OCI-LY1 (cell line): Measurements from ENCODE around the gene CDSN.

Experiments used
- H2AFZ ChIP-seq: fragments of 200-600 bp; sonication (generic), shearing (Covaris generic); 2 replicates; pipeline ENCODE4 v1.6.0; 2014; ENCODE audit warnings: antibody characterized with exemption, mild to moderate bottlenecking, low read length
- H3F3A ChIP-seq: fragments of 200-600 bp; sonication (generic), shearing (Covaris generic); 2 replicates; pipeline ENCODE4 v1.6.0; 2014; ENCODE audit warnings: mild to moderate bottlenecking, antibody characterized with exemption, low read length, moderate library complexity; ENCODE audit not compliant: insufficient read depth
- H3K27ac ChIP-seq: fragments of 200-600 bp; sonication (generic); 2 replicates; pipeline ENCODE4 v1.5.1; 2014; ENCODE audit warnings: low read length, mixed run types, mild to moderate bottlenecking, low read depth; ENCODE audit not compliant: poor library complexity, severe bottlenecking
- H3K27me3 ChIP-seq: fragments of 200-600 bp; sonication (generic); 2 replicates; pipeline ENCODE4 v1.6.0; 2014; ENCODE audit warnings: antibody characterized with exemption, mild to moderate bottlenecking, low read length, moderate library complexity; ENCODE audit not compliant: insufficient read depth
- H3K36me3 ChIP-seq: fragments of 200-600 bp; sonication (generic); 2 replicates; pipeline ENCODE4 v1.6.1; 2014; ENCODE audit warnings: mild to moderate bottlenecking, antibody characterized with exemption, low read length, moderate library complexity, mixed read lengths; ENCODE audit not compliant: insufficient read depth
- H3K4me1 ChIP-seq: fragments of 200-600 bp; sonication (generic); 2 replicates; pipeline ENCODE4 v1.5.1; 2014; ENCODE audit warnings: mild to moderate bottlenecking, low read length, moderate library complexity; ENCODE audit not compliant: insufficient read depth, severe bottlenecking
- H3K4me2 ChIP-seq: fragments of 200-600 bp; sonication (generic), shearing (Covaris generic); 2 replicates; pipeline ENCODE4 v1.6.1; 2014; ENCODE audit warnings: low read length
- H3K4me3 ChIP-seq: fragments of 200-600 bp; sonication (generic); 2 replicates; pipeline ENCODE4 v1.5.1; 2014; ENCODE audit warnings: low read length, low read depth, mild to moderate bottlenecking, mixed read lengths; ENCODE audit not compliant: poor library complexity, severe bottlenecking
- H3K79me2 ChIP-seq: fragments of 200-600 bp; shearing (Covaris generic); 2 replicates; pipeline ENCODE4 v1.6.1; 2016; ENCODE audit warnings: mixed run types, low read length, mixed read lengths; ENCODE audit not compliant: insufficient read depth
- H3K9ac ChIP-seq: fragments of 200-600 bp; sonication (generic), shearing (Covaris generic); 2 replicates; pipeline ENCODE4 v1.6.1; 2014; ENCODE audit warnings: mild to moderate bottlenecking, low read length, mixed read lengths
- H3K9me2 ChIP-seq: fragments of 200-600 bp; sonication (generic), shearing (Covaris generic); 2 replicates; pipeline ENCODE4 v1.6.1; 2014; ENCODE audit warnings: low read depth, mild to moderate bottlenecking, low read length, mixed read lengths
- H3K9me3 ChIP-seq: fragments of 200-600 bp; shearing (Covaris generic); 2 replicates; pipeline ENCODE4 v1.6.1; 2014; ENCODE audit warnings: low read length, mixed read lengths
- H4K20me1 ChIP-seq: fragments of 200-600 bp; sonication (generic), shearing (Covaris generic); 2 replicates; pipeline ENCODE4 v1.6.0; 2016; ENCODE audit warnings: mild to moderate bottlenecking, low read length; ENCODE audit not compliant: insufficient read depth
- CTCF ChIP-seq: fragments of 200-600 bp; sonication (generic), shearing (Covaris generic); IDR thresholded peaks from 2 replicates; pipeline ENCODE4 v1.5.1; 2017; ENCODE audit warnings: mild to moderate bottlenecking, antibody characterized with exemption, low read length, moderate library complexity, mixed read lengths
- EZH2 ChIP-seq: fragments of 200-600 bp; sonication (generic), shearing (Covaris generic); IDR thresholded peaks from 2 replicates; pipeline ENCODE4 v1.8.0; 2017; ENCODE audit warnings: borderline replicate concordance, mixed run types, mild to moderate bottlenecking, antibody characterized with exemption, low read length, moderate library complexity, mixed read lengths

CDSN gene

GRCh38 chr6:31162463-31163165 lies 42.4 kb upstream of the CDSN start:
- H3K4me2 ChIP-seq: no peak overlapping the region; the same call in 1 of the 2 replicates

GRCh38 chr6:31161216-31162126 lies 41.2 kb upstream of the CDSN start:
- no peak overlapping the region for H3K27ac ChIP-seq
- no peak overlapping the region; the same call in 1 of the 2 replicates for H3K4me2 ChIP-seq
- H3F3A ChIP-seq: no peaks in the 10 kb centered on the region
- H3K4me1 ChIP-seq: peaks cover 76% of the 10 kb centered on the region
- no peak overlapping the region for H3K9ac ChIP-seq
- H3K27me3 ChIP-seq: no peaks in the 10 kb centered on the region
- no peaks in the 10 kb centered on the region for H4K20me1 ChIP-seq
- H3K9me2 ChIP-seq: no peaks in the 10 kb centered on the region
- peaks cover 6% of the 10 kb centered on the region; the same call in 1 of the 2 replicates for H3K79me2 ChIP-seq
- H3K4me3 ChIP-seq: no peak overlapping the region
- H3K9me3 ChIP-seq: no peaks in the 10 kb centered on the region
- H2AFZ ChIP-seq: no peak overlapping the region
- no peak for TF ChIP-seq EZH2
- no peak for TF ChIP-seq CTCF
- peaks cover 41% of the 10 kb centered on the region for H3K36me3 ChIP-seq

More at GRCh38 chr6:31162463-31163165, 42.4 kb upstream of the CDSN start:
- no peaks in the 10 kb centered on the region for H3K9me2 ChIP-seq
- H4K20me1 ChIP-seq: no peaks in the 10 kb centered on the region
- no peaks in the 10 kb centered on the region for H3K27me3 ChIP-seq
- H3K36me3 ChIP-seq: peaks cover 36% of the 10 kb centered on the region
- no peaks in the 10 kb centered on the region for H3K9me3 ChIP-seq
- H3K27ac ChIP-seq: no peak overlapping the region
- H3K79me2 ChIP-seq: peaks cover 6% of the 10 kb centered on the region; the same call in 1 of the 2 replicates
- no peak overlapping the region for H2AFZ ChIP-seq
- H3K4me1 ChIP-seq: peaks cover 66% of the 10 kb centered on the region
- no peak overlapping the region for H3K9ac ChIP-seq
- no peak overlapping the region for H3K4me3 ChIP-seq
- no peaks in the 10 kb centered on the region for H3F3A ChIP-seq
- TF ChIP-seq EZH2 (no peak), CTCF (peak; percentile 22; the same call in 1 of the 2 replicates)

- Histone ChIP-seq H3K4me3 (peak overlapping the region; percentile 82), H4K20me1 (no peaks in the 10 kb centered on the region), H3K27me3 (no peaks in the 10 kb centered on the region), H3K9me3 (no peaks in the 10 kb centered on the region), H3K4me1 (peaks cover 59% of the 10 kb centered on the region), H3K9ac (peak overlapping the region; percentile 89), H3K36me3 (peaks cover 59% of the 10 kb centered on the region), H2AFZ (no peak overlapping the region), H3K27ac (peak overlapping the region; percentile 70), H3K9me2 (no peaks in the 10 kb centered on the region), H3K4me2 (peak overlapping the region; percentile 83), H3K79me2 (peaks cover 6% of the 10 kb centered on the region; the same call in 1 of the 2 replicates), H3F3A (no peaks in the 10 kb centered on the region)
- TF ChIP-seq EZH2 (no peak), CTCF (peak; percentile 41)
These were observed 38.9 kb upstream of the CDSN start for GRCh38 chr6:31158863-31159855.
